Activated naive CD4-positive, alpha-beta T cell treated with anti-CD3 and anti-CD28 coated beads for 36 hours (primary cell): ENCODE measurements around the gene RSPH3. TPM values are rescaled to one million over a fixed set of nuclear protein-coding genes. Genes with fewer than 3 reads are reported as not detected.

Source experiments
- CTCF ChIA-PET: fragments of 350-600 bp; sonication (Branson Sonifier 250); formaldehyde crosslinking; loops from one replicate; lab custom pipeline; 2021; ENCODE audit warnings: antibody characterized with exemption; lab: Charles Lee
- DNase-seq: peaks from one replicate; pipeline ENCODE4 v3.0.0-alpha.2; 2020
- H3K27ac Mint-ChIP-seq: one replicate; pipeline ENCODE4 v1.8.0; 2021; ENCODE audit warnings: mild to moderate bottlenecking, mixed read lengths
- H3K27me3 Mint-ChIP-seq: one replicate; pipeline ENCODE4 v1.8.0; 2021; ENCODE audit warnings: low read depth, mixed read lengths
- H3K36me3 Mint-ChIP-seq: one replicate; pipeline ENCODE4 v1.8.0; 2021; ENCODE audit warnings: low read depth, mixed read lengths
- H3K4me1 Mint-ChIP-seq: one replicate; pipeline ENCODE4 v1.8.0; 2021; ENCODE audit warnings: low read depth, mixed read lengths
- H3K4me3 Mint-ChIP-seq: one replicate; pipeline ENCODE4 v1.8.0; 2021; ENCODE audit warnings: mild to moderate bottlenecking, moderate library complexity, mixed read lengths
- H3K9me3 Mint-ChIP-seq: one replicate; pipeline ENCODE4 v1.8.0; 2021; ENCODE audit warnings: mixed read lengths
- intact Hi-C: fragments of 100-400 bp; cut with micrococcal nuclease; formaldehyde crosslinking; loops from one replicate; pipeline ENCODE4 v1.15.1; 2023
- total RNA-seq, 2 experiments: library from RNA; stranded (reverse); gene quantifications; one replicate each; pipeline ENCODE4 v1.2.3, GENCODE V29; 2021

The RSPH3 gene
- total RNA-seq, 2 experiments from 2014 or later = 3.0 to 3.2 TPM

DNA sequence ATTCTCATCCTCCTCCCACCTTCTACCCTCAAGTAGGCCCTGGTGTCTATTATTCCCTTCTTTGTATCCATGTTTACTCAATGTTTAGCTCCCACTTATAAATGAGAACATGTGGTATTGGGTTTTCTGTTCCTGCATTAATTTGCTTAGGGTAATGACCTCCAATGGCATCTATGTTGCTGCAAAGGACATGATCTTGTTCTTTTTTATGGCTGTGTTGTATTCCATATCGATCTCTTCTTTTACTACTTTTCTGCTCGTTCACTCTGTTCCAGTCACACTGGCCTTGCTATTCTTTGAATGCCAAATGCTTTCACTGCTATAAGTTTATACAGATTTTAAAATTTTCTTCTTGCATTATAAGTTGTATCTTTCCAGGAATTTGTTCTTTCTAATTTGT, 57.7 kb downstream of the RSPH3 start:
- no peak for DNase-seq
- CTCF ChIA-PET = interaction anchor here (0.9 kb wide), 1 partner anchor 47 kb away, joined by 3 read pairs; no protein-coding TSS in a partner anchor
- H3K36me3 Mint-ChIP-seq = no peaks in the 10 kb centered on the region

DNA sequence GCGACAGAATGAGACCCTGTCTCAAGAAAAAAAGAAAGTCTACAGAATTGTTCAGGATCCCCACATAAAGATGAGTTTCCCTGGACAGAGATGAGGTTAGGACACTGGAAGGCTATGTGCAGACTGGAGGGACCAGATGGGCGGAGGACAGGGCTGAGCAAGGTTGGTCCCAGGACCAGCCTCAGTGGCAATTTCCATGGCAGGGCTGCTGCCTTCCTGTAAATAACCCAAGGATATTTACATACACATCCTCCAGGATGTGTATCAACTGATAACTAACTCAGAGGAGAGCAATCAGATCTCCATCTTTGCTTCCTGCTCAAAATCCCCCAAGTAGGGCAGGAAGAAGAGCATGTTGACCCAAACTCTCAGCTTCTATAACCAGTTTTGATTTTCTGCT, 58.8 kb downstream of the RSPH3 start:
- Mint-ChIP-seq H3K4me1 (peaks cover 9% of the 10 kb centered on the region), H3K27ac (no peak overlapping the region), H3K4me3 (no peak overlapping the region), H3K27me3 (peaks cover 3% of the 10 kb centered on the region), H3K36me3 (no peaks in the 10 kb centered on the region), H3K9me3 (peaks cover 6% of the 10 kb centered on the region)
- intact Hi-C loops = no loop called here
- DNase-seq = no peak
- CTCF ChIA-PET = interaction anchor here (0.6 to 0.9 kb wide), 2 partner anchors 46 to 323 kb away, joined by 3 read pairs; no protein-coding TSS in a partner anchor

More for the DNA sequence above, 57.7 kb downstream of the RSPH3 start:
- Mint-ChIP-seq H3K4me1 (peaks cover 9% of the 10 kb centered on the region), H3K4me3 (no peak overlapping the region), H3K27ac (no peak overlapping the region), H3K9me3 (peaks cover 6% of the 10 kb centered on the region), H3K27me3 (peaks cover 3% of the 10 kb centered on the region)
- intact Hi-C loops = no loop called here

DNA sequence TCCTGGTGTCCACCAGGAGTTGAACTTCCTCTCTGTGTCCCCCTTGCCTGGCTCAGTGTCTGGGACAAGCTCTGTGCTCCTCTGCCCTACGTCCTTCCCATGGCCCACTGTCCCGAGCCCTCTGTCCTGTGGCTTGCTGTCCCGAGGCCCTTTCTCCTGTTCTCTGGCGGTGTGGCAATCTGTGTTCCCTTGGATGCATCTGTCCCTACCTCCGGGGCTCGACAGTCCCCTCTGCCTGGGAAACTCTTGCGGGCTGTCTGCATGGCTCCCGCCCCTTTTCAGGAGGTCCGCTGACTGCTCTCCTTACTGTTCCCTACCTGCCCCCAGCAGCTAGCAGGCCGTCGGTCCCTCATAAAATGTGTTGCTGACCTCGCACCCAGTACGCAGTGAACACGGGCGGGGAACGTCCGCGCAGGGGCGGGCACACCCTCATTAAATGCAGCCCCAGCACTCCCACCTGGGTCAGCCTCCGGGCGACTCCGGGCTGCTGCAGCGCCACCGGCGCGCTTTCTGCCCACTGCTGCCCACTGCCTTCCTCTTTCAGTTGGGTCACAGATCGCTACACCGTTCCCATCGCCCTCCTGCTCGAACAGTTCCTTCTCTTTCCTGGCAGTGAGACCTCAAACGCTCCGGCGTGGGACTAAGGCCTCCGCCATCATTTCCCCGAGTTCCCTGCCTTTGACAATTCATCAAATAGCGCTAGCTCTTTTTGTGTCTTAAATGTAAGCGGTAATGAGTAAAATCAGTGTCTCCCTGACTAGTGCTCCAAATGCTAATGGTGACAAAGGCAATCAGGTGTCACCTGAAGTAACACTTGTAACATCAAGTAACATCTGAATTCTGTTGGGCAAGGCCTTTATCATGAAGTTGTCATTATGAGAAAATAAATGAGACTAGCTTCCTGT, 60.5 kb downstream of the RSPH3 start:
- intact Hi-C loops = no loop called here
- peak; percentile 12 for DNase-seq
- CTCF ChIA-PET = no interaction called here
- Mint-ChIP-seq H3K4me1 (peaks cover 9% of the 10 kb centered on the region), H3K36me3 (no peaks in the 10 kb centered on the region), H3K9me3 (peaks cover 6% of the 10 kb centered on the region), H3K4me3 (peak overlapping the region; percentile 60), H3K27me3 (peaks cover 3% of the 10 kb centered on the region), H3K27ac (no peak overlapping the region)

DNA sequence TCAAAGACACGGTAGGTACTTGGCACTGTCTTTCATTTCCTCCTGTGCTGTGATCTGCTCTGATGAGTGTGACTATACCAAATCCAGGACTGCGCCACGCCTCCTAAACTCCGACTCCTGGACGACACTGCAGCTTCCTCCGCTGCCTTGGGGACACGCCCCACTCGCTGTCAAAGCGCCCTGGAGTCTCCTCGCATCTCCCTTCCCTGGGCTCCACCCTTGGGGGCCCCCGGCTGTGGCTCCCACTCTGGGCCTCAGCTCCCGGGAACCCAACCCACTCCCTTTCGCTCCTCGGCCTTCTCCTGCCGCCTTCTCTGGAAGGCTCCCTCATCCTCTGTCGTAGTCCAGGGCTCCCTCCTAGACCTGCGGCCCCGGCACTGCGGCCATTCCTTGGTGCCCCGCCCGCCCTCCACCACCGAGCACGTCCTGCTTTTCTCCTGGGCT, 61.2 kb downstream of the RSPH3 start:
- CTCF ChIA-PET = interaction anchor here (0.6 kb wide), 1 partner anchor 124 kb away, joined by 3 read pairs; no protein-coding TSS in a partner anchor
- peaks cover 3% of the 10 kb centered on the region for H3K27me3 Mint-ChIP-seq
- intact Hi-C loops = no loop called here
- no peaks in the 10 kb centered on the region for H3K36me3 Mint-ChIP-seq
- no peak overlapping the region for H3K27ac Mint-ChIP-seq
- DNase-seq = peak; percentile 55
- H3K4me3 Mint-ChIP-seq = peak overlapping the region; percentile 60
- H3K9me3 Mint-ChIP-seq = peaks cover 6% of the 10 kb centered on the region
- peaks cover 9% of the 10 kb centered on the region for H3K4me1 Mint-ChIP-seq

DNA sequence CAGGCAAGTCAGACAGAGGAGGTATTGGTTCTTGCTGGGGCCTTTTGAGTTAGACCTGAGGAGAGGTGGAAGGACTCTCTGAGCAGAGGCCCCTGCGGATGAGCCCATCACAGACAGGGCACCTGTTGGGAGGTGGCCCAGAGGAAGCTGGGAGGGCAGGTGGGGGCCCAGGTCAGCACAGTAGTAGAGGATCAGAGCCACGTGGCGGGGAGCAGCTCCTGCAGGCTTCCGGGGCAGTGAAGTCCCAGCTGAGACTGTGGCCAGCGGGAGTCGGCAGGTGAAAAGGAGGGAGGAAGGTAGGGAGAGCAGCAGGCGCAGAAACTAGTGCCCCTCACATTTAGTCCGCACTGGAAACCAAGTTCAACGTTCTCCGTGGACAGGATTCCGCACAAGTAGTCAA, 61.8 kb downstream of the RSPH3 start:
- H3K27me3 Mint-ChIP-seq = peaks cover 3% of the 10 kb centered on the region
- H3K27ac Mint-ChIP-seq = no peak overlapping the region
- CTCF ChIA-PET = interaction anchor here (0.6 kb wide), 2 partner anchors 124 to 247 kb away, joined by 3 to 6 read pairs; no protein-coding TSS in a partner anchor
- H3K4me1 Mint-ChIP-seq = peaks cover 9% of the 10 kb centered on the region
- peaks cover 6% of the 10 kb centered on the region for H3K9me3 Mint-ChIP-seq
- H3K4me3 Mint-ChIP-seq = no peak overlapping the region
- intact Hi-C loops = no loop called here
- no peak for DNase-seq
- H3K36me3 Mint-ChIP-seq = no peaks in the 10 kb centered on the region

DNA sequence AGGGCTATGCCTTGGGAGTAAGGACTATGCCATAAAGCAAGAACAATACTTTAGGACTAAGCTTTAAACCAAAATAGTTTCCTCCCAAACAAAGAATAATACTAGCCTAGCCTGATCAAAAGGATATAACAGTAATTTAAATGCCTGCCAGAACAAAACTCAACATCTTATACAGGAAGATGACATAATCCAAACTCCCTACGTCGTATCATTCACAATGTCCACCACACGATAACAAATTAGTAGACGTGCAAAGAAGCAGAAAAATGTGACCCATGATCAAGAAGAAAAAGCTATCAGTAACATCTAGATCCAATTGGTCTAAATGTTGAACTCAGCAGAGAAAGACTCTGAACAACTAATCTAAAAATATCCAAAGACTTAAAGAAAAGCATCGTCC, 65.8 kb downstream of the RSPH3 start:
- Mint-ChIP-seq H3K27me3 (no peaks in the 10 kb centered on the region), H3K27ac (no peak overlapping the region), H3K36me3 (no peaks in the 10 kb centered on the region), H3K9me3 (no peaks in the 10 kb centered on the region), H3K4me3 (no peak overlapping the region), H3K4me1 (peaks cover 1% of the 10 kb centered on the region)
- CTCF ChIA-PET = no interaction called here
- no peak for DNase-seq
- intact Hi-C loops = no loop called here

DNA sequence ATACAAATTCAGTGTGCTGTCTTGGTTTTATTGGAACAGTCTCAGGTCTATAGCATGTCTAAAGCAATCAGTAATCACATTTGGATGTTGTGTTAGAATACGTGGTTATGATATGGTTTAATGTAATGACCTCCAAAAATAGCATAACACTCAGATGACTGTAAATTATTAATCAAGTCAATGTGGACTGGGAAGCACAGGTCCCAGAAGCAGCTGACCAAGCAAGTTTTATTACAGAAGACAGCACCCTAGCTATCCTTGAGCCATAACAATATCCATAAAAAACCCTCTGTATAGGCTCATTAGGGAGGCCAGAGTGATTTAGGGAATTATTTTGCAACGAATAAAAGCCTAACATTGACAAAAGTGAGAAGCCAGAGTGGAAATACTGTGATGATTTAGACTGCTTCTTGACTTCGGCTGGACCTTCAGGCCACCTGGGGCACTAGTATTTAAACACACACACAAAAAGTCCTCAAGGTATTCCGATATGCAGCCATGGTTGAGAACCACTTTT, 66.9 kb downstream of the RSPH3 start:
- CTCF ChIA-PET = no interaction called here
- no peaks in the 10 kb centered on the region for H3K27me3 Mint-ChIP-seq
- H3K4me3 Mint-ChIP-seq = no peak overlapping the region
- H3K9me3 Mint-ChIP-seq = no peaks in the 10 kb centered on the region
- intact Hi-C loops = no loop called here
- no peaks in the 10 kb centered on the region for H3K4me1 Mint-ChIP-seq
- DNase-seq = no peak
- H3K36me3 Mint-ChIP-seq = no peaks in the 10 kb centered on the region
- no peak overlapping the region for H3K27ac Mint-ChIP-seq

DNA sequence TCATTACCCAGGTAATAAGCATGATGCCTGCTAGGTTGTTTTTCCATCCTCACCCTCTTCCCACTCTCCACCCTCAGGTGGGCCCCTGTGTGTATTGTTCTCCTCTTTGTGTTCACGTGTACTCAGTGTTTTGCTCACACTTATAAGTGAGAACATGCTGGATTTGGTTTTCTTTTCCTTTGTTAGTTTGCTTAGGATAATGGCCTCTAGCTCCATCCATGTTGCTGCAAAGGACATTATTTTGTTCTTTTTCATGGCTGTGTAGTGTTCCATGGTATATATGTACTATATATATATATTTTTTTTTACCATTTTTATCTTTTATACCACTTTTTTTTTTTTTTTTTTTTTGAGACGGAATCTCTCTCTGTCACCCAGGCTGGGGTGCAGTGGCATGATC, 71.9 kb downstream of the RSPH3 start:
- Mint-ChIP-seq H3K27ac (no peak overlapping the region), H3K4me1 (no peaks in the 10 kb centered on the region), H3K36me3 (no peaks in the 10 kb centered on the region), H3K27me3 (no peaks in the 10 kb centered on the region), H3K4me3 (no peak overlapping the region), H3K9me3 (no peaks in the 10 kb centered on the region)
- intact Hi-C loops = no loop called here
- DNase-seq = no peak
- CTCF ChIA-PET = interaction anchor here (0.6 to 1.1 kb wide), 3 partner anchors 18 to 225 kb away, joined by 3 read pairs; no protein-coding TSS in a partner anchor

DNA sequence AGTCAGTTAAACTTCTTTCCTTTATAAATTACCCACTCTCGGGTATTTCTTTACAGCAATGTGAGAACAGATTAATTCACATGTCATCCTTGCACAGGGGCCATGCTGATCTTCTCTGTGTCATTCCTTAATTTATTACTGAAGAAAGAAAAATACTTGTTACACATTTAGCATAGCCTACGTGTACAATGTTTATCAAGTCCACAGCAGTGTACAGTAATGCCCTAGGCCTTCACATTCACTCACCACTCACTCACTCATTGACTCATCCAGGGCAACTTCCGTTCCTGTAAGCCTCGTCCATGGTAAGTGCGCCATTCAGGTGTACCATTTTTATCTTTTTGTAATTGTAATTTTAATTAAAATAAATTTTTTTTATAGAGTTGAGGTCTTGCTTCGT, 73.6 kb downstream of the RSPH3 start:
- Mint-ChIP-seq H3K4me1 (no peaks in the 10 kb centered on the region), H3K27me3 (no peaks in the 10 kb centered on the region), H3K4me3 (no peak overlapping the region), H3K36me3 (no peaks in the 10 kb centered on the region), H3K9me3 (no peaks in the 10 kb centered on the region), H3K27ac (no peak overlapping the region)
- intact Hi-C loops = no loop called here
- CTCF ChIA-PET = no interaction called here
- no peak for DNase-seq

DNA sequence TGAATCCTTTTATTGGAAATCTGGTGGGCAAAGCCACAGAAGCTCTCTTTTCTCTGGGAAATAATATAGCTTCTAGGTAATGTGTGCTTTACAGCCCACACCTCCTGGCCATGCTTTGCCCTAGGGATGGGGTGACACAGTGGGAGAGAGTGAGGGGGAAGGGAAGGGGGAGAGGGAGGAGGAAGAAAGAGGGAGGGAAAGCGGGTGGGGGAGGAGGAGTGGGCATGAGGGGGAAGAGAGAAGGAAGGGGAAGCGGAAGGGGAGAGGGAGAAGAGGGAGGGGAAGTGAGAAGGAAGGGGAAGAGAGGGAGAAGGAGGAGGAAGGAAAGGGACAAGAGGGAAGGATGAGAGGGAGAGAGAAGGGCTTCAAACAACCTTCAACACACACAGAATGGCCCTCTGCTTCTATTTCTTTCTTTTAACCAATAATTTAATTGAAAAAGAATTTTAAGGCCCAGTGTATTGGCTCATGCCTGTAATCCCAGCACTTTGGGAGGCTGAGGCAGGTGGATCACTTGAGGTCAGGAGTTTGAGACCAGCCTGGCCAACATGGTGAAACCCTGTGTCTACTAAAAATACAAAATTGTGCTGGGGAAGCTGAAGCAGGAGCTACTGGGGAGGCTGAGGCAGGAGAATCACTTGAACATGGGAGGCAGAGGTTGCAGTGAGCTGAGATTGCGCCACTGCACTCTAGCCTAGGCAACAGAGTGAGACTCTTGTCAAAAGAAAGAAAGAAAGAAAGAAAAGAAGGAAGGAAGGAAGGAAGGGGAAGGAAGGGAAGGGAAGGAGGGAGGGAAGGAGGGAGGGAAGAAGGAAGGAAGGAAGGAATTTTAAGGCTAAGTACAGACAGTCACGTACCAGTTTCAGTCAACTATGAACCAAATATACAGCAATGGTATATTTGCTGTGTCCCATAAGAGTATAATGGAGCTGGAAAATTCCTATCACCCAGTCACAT, 75.2 kb downstream of the RSPH3 start:
- Mint-ChIP-seq H3K9me3 (no peaks in the 10 kb centered on the region), H3K27ac (no peak overlapping the region), H3K27me3 (no peaks in the 10 kb centered on the region), H3K4me3 (no peak overlapping the region), H3K4me1 (peaks cover 3% of the 10 kb centered on the region), H3K36me3 (no peaks in the 10 kb centered on the region)
- intact Hi-C loops = no loop called here
- CTCF ChIA-PET = no interaction called here
- DNase-seq = no peak

DNA sequence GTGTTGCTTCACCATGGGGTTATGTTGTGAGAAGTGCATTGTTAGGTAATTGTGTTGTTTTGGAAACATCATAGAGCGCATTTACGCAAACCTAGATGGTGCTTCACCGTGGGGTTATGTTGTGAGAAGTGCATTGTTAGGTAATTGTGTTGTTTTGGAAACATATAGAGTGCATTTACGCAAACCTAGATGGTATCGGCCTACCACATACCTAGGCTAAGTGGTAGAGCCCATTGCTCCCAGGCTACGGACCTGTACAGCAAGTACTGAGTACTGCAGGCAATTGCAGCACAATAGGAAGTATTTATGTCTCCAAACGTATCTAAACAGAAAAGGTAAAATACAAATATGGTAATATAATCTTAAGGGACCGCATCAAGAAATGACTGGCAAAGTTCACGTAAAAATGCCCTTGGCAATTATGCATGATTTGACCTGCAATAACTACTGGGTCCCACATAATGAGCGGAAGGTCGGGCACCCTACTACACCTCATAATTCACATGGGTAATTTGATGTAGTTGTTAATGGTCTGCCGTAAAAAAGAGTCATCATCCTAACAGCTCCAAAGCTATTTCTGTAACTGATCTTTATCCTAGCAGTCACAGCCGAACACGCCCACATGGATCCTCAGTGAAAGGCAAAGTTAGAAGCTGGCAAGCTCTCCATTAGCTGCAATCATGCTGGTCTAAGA, 76.0 kb downstream of the RSPH3 start:
- Mint-ChIP-seq H3K4me3 (no peak overlapping the region), H3K27ac (no peak overlapping the region), H3K4me1 (peaks cover 3% of the 10 kb centered on the region), H3K36me3 (no peaks in the 10 kb centered on the region), H3K9me3 (no peaks in the 10 kb centered on the region), H3K27me3 (no peaks in the 10 kb centered on the region)
- intact Hi-C loops = no loop called here
- CTCF ChIA-PET = no interaction called here
- DNase-seq = no peak
